Keratinocyte (primary cell): ENCODE data around the gene RTP5. TPM values are rescaled to one million over a fixed set of nuclear protein-coding genes. Genes with fewer than 3 reads are reported as not detected.

Experiments used
- DNase-seq: peaks from one replicate; pipeline ENCODE4 v3.0.0-alpha.2; 2011; ENCODE audit warnings: low read depth, missing footprints, low spot score
- FAIRE-seq: peaks from 2 replicates; lab custom pipeline; 2011; peaks lifted over from hg19 to GRCh38; lab: Jason Lieb, UNC
- H2AFZ ChIP-seq: 2 replicates; pipeline ENCODE4 v1.6.0; 2012; ENCODE audit warnings: low read length, control low read depth, inconsistent platforms; ENCODE audit not compliant: control insufficient read depth
- H3K27ac ChIP-seq: 2 replicates; pipeline ENCODE4 v1.5.1; 2011; ENCODE audit warnings: low read length; ENCODE audit not compliant: control insufficient read depth, insufficient read depth
- H3K27me3 ChIP-seq: 3 replicates; pipeline ENCODE4 v1.6.0; 2011; ENCODE audit warnings: low read length; ENCODE audit not compliant: control insufficient read depth, insufficient read depth; ENCODE audit errors: extremely low read depth
- H3K36me3 ChIP-seq, 2 experiments: 2 replicates in 1 of 2; 3 replicates in 1 of 2; pipeline ENCODE4 v1.5.1; 2011; ENCODE audit warnings: low read length in 2 of 2, mild to moderate bottlenecking in 1 of 2; ENCODE audit not compliant: control insufficient read depth in 2 of 2, insufficient read depth in 2 of 2; ENCODE audit errors: extremely low read depth in 1 of 2
- H3K4me1 ChIP-seq: 3 replicates; pipeline ENCODE4 v1.5.1; 2011; ENCODE audit warnings: low read length; ENCODE audit not compliant: control insufficient read depth, insufficient read depth; ENCODE audit errors: extremely low read depth
- H3K4me2 ChIP-seq: 3 replicates; pipeline ENCODE4 v1.6.0; 2011; ENCODE audit warnings: low read depth, low read length; ENCODE audit not compliant: control insufficient read depth, insufficient read depth; ENCODE audit errors: extremely low read depth
- H3K4me3 ChIP-seq, 3 experiments: fragments of 200-600 bp in 1 of 3; sonication (generic) in 1 of 3; 2 replicates in 2 of 3; 3 replicates in 1 of 3; pipeline ENCODE4 v1.5.1; 2011 to 2016; ENCODE audit warnings: low read length in 3 of 3, mild to moderate bottlenecking in 3 of 3, control low read depth in 2 of 3, inconsistent platforms in 1 of 3, low read depth in 1 of 3, mixed read lengths in 1 of 3, mixed run types in 1 of 3, moderate library complexity in 1 of 3; ENCODE audit not compliant: control insufficient read depth in 2 of 3, insufficient read depth in 2 of 3; ENCODE audit errors: extremely low read depth in 1 of 3
- H3K79me2 ChIP-seq: 2 replicates; pipeline ENCODE4 v1.6.0; 2012; ENCODE audit warnings: low read length; ENCODE audit not compliant: control insufficient read depth, insufficient read depth
- H3K9ac ChIP-seq: 3 replicates; pipeline ENCODE4 v1.6.0; 2011; ENCODE audit warnings: low read length; ENCODE audit not compliant: control insufficient read depth, insufficient read depth; ENCODE audit errors: extremely low read depth
- H3K9me1 ChIP-seq: 3 replicates; pipeline ENCODE4 v1.6.0; 2011; ENCODE audit warnings: low read length; ENCODE audit not compliant: control insufficient read depth, insufficient read depth; ENCODE audit errors: extremely low read depth
- H3K9me3 ChIP-seq: 2 replicates; pipeline ENCODE4 v1.5.1; 2012; ENCODE audit warnings: low read depth, low read length; ENCODE audit not compliant: control insufficient read depth
- H4K20me1 ChIP-seq: 3 replicates; pipeline ENCODE4 v1.6.0; 2011; ENCODE audit warnings: low read length; ENCODE audit not compliant: control insufficient read depth, insufficient read depth; ENCODE audit errors: extremely low read depth
- CTCF ChIP-seq, 3 experiments: IDR thresholded peaks in 1 of 3; conservative IDR thresholded peaks in 1 of 3; optimal IDR thresholded peaks in 1 of 3; 2 replicates in 2 of 3; 3 replicates in 1 of 3; pipeline versions ENCODE3 to v1.5.1; 2011; ENCODE audit warnings: low read length in 3 of 3, mild to moderate bottlenecking in 3 of 3, moderate library complexity in 2 of 3, control low read depth in 1 of 3, inconsistent platforms in 1 of 3; ENCODE audit not compliant: insufficient read depth in 2 of 3; ENCODE audit errors: extremely low read depth in 1 of 3
- EZH2 ChIP-seq: IDR thresholded peaks from one replicate; pipeline ENCODE4 v1.6.1; 2012; ENCODE audit warnings: inconsistent platforms, mild to moderate bottlenecking, low read length, moderate library complexity
- dilution Hi-C: fragments of 300-500 bp; cut with MboI; formaldehyde crosslinking; loops from one replicate; pipeline ENCODE4 v1.7.0; 2020; ENCODE audit warnings: low sequenced_read_pairs; ENCODE audit not compliant: extremely low pct_ligation_motif_present
- polyA plus RNA-seq, 5 experiments: library from polyadenylated mRNA; depleted of rRNA in 3 of 5; stranded (reverse) in 3 of 5; stranded (forward) in 1 of 5; unstranded in 1 of 5; fragments of >200 nt; gene quantifications; 1 replicate in 1 of 5; 2 replicates in 3 of 5; 3 replicates in 1 of 5; pipeline versions ENCODE4 v1.2.1 to v1.2.3, GENCODE V29; 2011 to 2012; ENCODE audit warnings: missing spikeins in 2 of 5, low read depth in 1 of 5, low replicate concordance in 1 of 5

Gene RTP5
- polyA plus RNA-seq, 1 donor (not counting 4 experiments of a cell fraction or from before 2014, with no cell fraction given) = not detected

- no peak overlapping the region for H3K4me2 ChIP-seq
- H4K20me1 ChIP-seq = no peaks in the 10 kb centered on the region
- H3K4me3 ChIP-seq = no peak overlapping the region
- no peak overlapping the region for H3K27ac ChIP-seq
- H3K4me1 ChIP-seq = peaks cover 45% of the 10 kb centered on the region
- FAIRE-seq (no peak), DNase-seq (no peak)
- dilution Hi-C loops = no loop called here
- no peaks in the 10 kb centered on the region for H3K79me2 ChIP-seq
- TF ChIP-seq CTCF (optimal IDR thresholded peaks at IDR 0.05 in 1 of 3, IDR thresholded peaks at IDR 0.05 in 1 of 3, conservative IDR thresholded peaks at IDR 0.05 in 1 of 3; ENCODE audit: extremely low read depth in 1 of 3, insufficient read depth in 2 of 3, low read length in 3 of 3) = no peak
- no peak for TF ChIP-seq EZH2
- no peak overlapping the region for H2AFZ ChIP-seq
- no peaks in the 10 kb centered on the region for H3K9me3 ChIP-seq
- H3K9me1 ChIP-seq = no peaks in the 10 kb centered on the region
- H3K36me3 ChIP-seq = no peaks in the 10 kb centered on the region
- no peak overlapping the region for H3K9ac ChIP-seq
- peaks cover 13% of the 10 kb centered on the region for H3K27me3 ChIP-seq
These were observed 27.8 kb downstream of the RTP5 start for GRCh38 chr2:241897231-241897916.

GRCh38 chr2:241898463-241899270 is 29.1 kb downstream of the RTP5 start:
- no peak overlapping the region for H2AFZ ChIP-seq
- no peaks in the 10 kb centered on the region for H4K20me1 ChIP-seq
- no peak overlapping the region for H3K27ac ChIP-seq
- FAIRE-seq = no peak
- H3K9ac ChIP-seq = no peak overlapping the region
- TF ChIP-seq EZH2 (no peak), CTCF (optimal IDR thresholded peaks at IDR 0.05 in 1 of 3, IDR thresholded peaks at IDR 0.05 in 1 of 3, conservative IDR thresholded peaks at IDR 0.05 in 1 of 3; ENCODE audit: extremely low read depth in 1 of 3, insufficient read depth in 2 of 3, low read length in 3 of 3) (no peak)
- no peak for DNase-seq
- peaks cover 39% of the 10 kb centered on the region for H3K4me1 ChIP-seq
- no peak overlapping the region for H3K4me3 ChIP-seq
- dilution Hi-C loops = no loop called here
- no peaks in the 10 kb centered on the region for H3K9me1 ChIP-seq
- H3K4me2 ChIP-seq = no peak overlapping the region
- no peaks in the 10 kb centered on the region for H3K36me3 ChIP-seq
- H3K27me3 ChIP-seq = peaks cover 11% of the 10 kb centered on the region
- no peaks in the 10 kb centered on the region for H3K9me3 ChIP-seq
- H3K79me2 ChIP-seq = no peaks in the 10 kb centered on the region
